Fibroblast of the conjunctiva (primary cell): ENCODE measurements around the gene MAP3K2.

Experiments
- DNase-seq: peaks from one replicate; pipeline ENCODE4 v3.0.0-alpha.2; 2010; ENCODE audit warnings: low read depth

Gene MAP3K2

GRCh38 chr2:127348426-127349000 lies 39.3 kb downstream of the MAP3K2 start:
- DNase-seq, result no peak

GRCh38 chr2:127347734-127348392 lies 39.9 kb downstream of the MAP3K2 start:
- DNase-seq, result no peak

- DNase-seq, result no peak
Observed at GRCh38 chr2:127347015-127347414, 40.8 kb downstream of the MAP3K2 start.

- DNase-seq, result no peak
Observed at GRCh38 chr2:127343277-127343676, 44.5 kb downstream of the MAP3K2 start.

- no peak for DNase-seq
Observed at GRCh38 chr2:127342101-127342500, 45.7 kb downstream of the MAP3K2 start.

GRCh38 chr2:127332335-127332734 lies 55.4 kb downstream of the MAP3K2 start:
- no peak for DNase-seq

- no peak for DNase-seq
Observed at GRCh38 chr2:127330753-127331152, 57.0 kb downstream of the MAP3K2 start.

GRCh38 chr2:127326289-127326945 lies 61.4 kb downstream of the MAP3K2 start:
- no peak for DNase-seq

GRCh38 chr2:127324635-127325034 lies 63.1 kb downstream of the MAP3K2 start:
- DNase-seq, result peak; percentile 56

- no peak for DNase-seq
Observed at GRCh38 chr2:127321303-127321702, 66.5 kb downstream of the MAP3K2 start.

- DNase-seq, result no peak
Observed at GRCh38 chr2:127320586-127321275, 67.0 kb downstream of the MAP3K2 start.

- DNase-seq, result no peak
Observed at GRCh38 chr2:127320067-127320466, 67.7 kb downstream of the MAP3K2 start.

GRCh38 chr2:127314193-127314988 lies 73.4 kb downstream of the MAP3K2 start:
- DNase-seq, result no peak

GRCh38 chr2:127313406-127313805 lies 74.4 kb downstream of the MAP3K2 start:
- no peak for DNase-seq

- no peak for DNase-seq
Observed at GRCh38 chr2:127310980-127311379, 76.8 kb downstream of the MAP3K2 start.

- DNase-seq, result no peak
Observed at GRCh38 chr2:127309468-127309867, 78.3 kb downstream of the MAP3K2 start.

GRCh38 chr2:127308586-127309138 lies 79.1 kb downstream of the MAP3K2 start:
- no peak for DNase-seq

GRCh38 chr2:127305990-127306585 lies 81.7 kb downstream of the MAP3K2 start:
- no peak for DNase-seq

GRCh38 chr2:127302168-127302567 lies 85.6 kb downstream of the MAP3K2 start:
- no peak for DNase-seq

- DNase-seq, result peak; percentile 60
Observed at GRCh38 chr2:127293748-127294562, 93.8 kb downstream of the MAP3K2 start, which contains the start of gene ERCC3. ERCC3 (minus strand) TSS chr2:127294144; CDS start chr2:127294081, 63 bp downstream.
